Vagina (tissue), 2 donors: ENCODE data around the gene KCNC3. TPM values are rescaled to one million over a fixed set of nuclear protein-coding genes. Genes with fewer than 3 reads are reported as not detected.

Experiments
- DNase-seq, 2 donors: peaks; one replicate each; pipeline ENCODE4 v3.0.0-alpha.2; 2017; ENCODE audit errors: extremely low spot score in 2 of 2
- H3K27ac ChIP-seq: fragments of 200-600 bp; sonication (generic); one replicate; pipeline ENCODE4 v1.5.1; 2019
- H3K27me3 ChIP-seq: fragments of 200-600 bp; sonication (generic); one replicate; pipeline ENCODE4 v1.5.1; 2019
- H3K36me3 ChIP-seq, 2 donors: fragments of 200-600 bp; sonication (generic); one replicate each; pipeline ENCODE4 v1.5.1; 2017 to 2019
- H3K4me1 ChIP-seq: fragments of 200-600 bp; sonication (generic); one replicate; pipeline ENCODE4 v1.5.1; 2019
- H3K4me3 ChIP-seq, 2 donors: fragments of 200-600 bp; sonication (generic); 1 replicate in 1 of 2; 2 replicates in 1 of 2; pipeline ENCODE4 v1.5.1; 2016 to 2019
- H3K9me3 ChIP-seq: fragments of 200-600 bp; sonication (generic); one replicate; pipeline ENCODE4 v1.5.1; 2019
- POLR2A ChIP-seq, 2 donors: fragments of 450-650 bp; IDR thresholded peaks; one replicate each; pipeline ENCODE4 v1.6.1; 2017; ENCODE audit warnings: antibody characterized with exemption in 2 of 2, mild to moderate bottlenecking in 2 of 2, moderate library complexity in 2 of 2
- POLR2AphosphoS5 ChIP-seq, 2 donors: sonication (generic); formaldehyde crosslinking; IDR thresholded peaks; one replicate each; pipeline ENCODE4 v1.9.0; 2017; ENCODE audit warnings: antibody characterized with exemption in 2 of 2, mild to moderate bottlenecking in 2 of 2, low read depth in 1 of 2; ENCODE audit not compliant: insufficient read depth in 1 of 2
- intact Hi-C: fragments of 100-400 bp; cut with DNase I; formaldehyde crosslinking; loops from one replicate; pipeline ENCODE4 v1.15.1; 2023
- total RNA-seq: library from RNA; depleted of rRNA; stranded (reverse); fragments of >200 nt; gene quantifications from one replicate; pipeline ENCODE4 v1.2.3, GENCODE V29; 2016
- TF ChIP-seq, protein P1 (sequence below), 3 experiments: fragments of 450-650 bp in 2 of 3; fragments of 200-600 bp in 1 of 3; sonication (generic) in 1 of 3; IDR thresholded peaks; one replicate each; pipeline ENCODE4 v1.5.1; 2017 to 2019; ENCODE audit warnings: antibody characterized with exemption in 3 of 3, mild to moderate bottlenecking in 2 of 3, moderate library complexity in 2 of 3

The KCNC3 gene
- total RNA-seq, 1 donor from 2014 or later: 0.98 TPM

DNA sequence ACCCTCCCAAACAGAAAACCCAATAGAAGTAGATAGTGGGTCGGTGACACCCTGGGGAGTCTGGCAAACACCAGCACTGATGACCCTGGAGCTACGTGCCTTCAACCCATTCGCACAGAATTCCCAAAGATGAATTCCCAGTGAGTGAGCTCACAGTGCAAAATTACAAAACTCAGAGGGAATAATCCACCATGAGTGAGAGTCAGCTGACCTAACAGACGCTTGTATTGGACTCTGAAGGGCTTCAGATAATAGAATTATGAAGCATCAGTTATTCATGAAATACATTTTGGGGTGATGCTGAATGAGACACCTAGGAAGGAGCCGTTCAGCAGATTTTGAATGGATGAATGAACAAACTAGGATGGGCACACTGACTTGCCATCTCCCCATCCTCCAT lies 40.2 kb downstream of the KCNC3 start:
- H3K4me3 ChIP-seq: no peak overlapping the region
- H3K27me3 ChIP-seq: no peaks in the 10 kb centered on the region
- DNase-seq: no peak
- no peak overlapping the region for H3K27ac ChIP-seq
- no peaks in the 10 kb centered on the region for H3K9me3 ChIP-seq
- TF ChIP-seq POLR2AphosphoS5 (IDR thresholded peaks at IDR 0.05; ENCODE audit: insufficient read depth in 1 of 2, low read depth in 1 of 2) (no peak), POLR2A (IDR thresholded peaks at IDR 0.05) (no peak)
- TF ChIP-seq, protein P1, sequence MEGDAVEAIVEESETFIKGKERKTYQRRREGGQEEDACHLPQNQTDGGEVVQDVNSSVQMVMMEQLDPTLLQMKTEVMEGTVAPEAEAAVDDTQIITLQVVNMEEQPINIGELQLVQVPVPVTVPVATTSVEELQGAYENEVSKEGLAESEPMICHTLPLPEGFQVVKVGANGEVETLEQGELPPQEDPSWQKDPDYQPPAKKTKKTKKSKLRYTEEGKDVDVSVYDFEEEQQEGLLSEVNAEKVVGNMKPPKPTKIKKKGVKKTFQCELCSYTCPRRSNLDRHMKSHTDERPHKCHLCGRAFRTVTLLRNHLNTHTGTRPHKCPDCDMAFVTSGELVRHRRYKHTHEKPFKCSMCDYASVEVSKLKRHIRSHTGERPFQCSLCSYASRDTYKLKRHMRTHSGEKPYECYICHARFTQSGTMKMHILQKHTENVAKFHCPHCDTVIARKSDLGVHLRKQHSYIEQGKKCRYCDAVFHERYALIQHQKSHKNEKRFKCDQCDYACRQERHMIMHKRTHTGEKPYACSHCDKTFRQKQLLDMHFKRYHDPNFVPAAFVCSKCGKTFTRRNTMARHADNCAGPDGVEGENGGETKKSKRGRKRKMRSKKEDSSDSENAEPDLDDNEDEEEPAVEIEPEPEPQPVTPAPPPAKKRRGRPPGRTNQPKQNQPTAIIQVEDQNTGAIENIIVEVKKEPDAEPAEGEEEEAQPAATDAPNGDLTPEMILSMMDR (IDR thresholded peaks at IDR 0.05): no peak
- no peaks in the 10 kb centered on the region for H3K4me1 ChIP-seq
- H3K36me3 ChIP-seq: no peaks in the 10 kb centered on the region
- intact Hi-C loops: no loop called here

DNA sequence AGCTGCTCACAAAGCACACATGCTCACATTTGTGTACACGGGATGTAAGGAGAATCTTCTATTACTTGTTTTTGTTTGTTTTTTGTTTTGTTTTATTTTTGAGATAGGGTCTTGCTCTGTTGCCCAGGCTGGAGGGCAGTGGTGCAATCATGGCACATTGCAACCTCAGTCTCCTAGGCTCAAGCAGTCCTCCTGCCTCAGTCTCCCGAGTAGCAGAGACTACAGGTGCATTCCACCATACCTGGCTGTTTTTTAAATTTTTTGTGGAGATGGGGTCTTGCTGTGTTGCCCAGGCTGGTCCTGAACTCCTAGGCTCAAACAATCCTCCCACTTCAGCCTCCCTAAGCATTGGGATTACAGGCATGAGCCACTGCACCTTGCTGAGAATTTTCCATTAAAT lies 41.8 kb downstream of the KCNC3 start:
- no peaks in the 10 kb centered on the region for H3K27me3 ChIP-seq
- H3K4me3 ChIP-seq: no peak overlapping the region
- intact Hi-C loops: no loop called here
- no peaks in the 10 kb centered on the region for H3K9me3 ChIP-seq
- no peaks in the 10 kb centered on the region for H3K36me3 ChIP-seq
- no peak for DNase-seq
- H3K4me1 ChIP-seq: no peaks in the 10 kb centered on the region
- H3K27ac ChIP-seq: no peak overlapping the region
- TF ChIP-seq POLR2AphosphoS5 (IDR thresholded peaks at IDR 0.05; ENCODE audit: insufficient read depth in 1 of 2, low read depth in 1 of 2) (no peak), POLR2A (IDR thresholded peaks at IDR 0.05) (no peak)
- TF ChIP-seq, protein P1 (IDR thresholded peaks at IDR 0.05): no peak

DNA sequence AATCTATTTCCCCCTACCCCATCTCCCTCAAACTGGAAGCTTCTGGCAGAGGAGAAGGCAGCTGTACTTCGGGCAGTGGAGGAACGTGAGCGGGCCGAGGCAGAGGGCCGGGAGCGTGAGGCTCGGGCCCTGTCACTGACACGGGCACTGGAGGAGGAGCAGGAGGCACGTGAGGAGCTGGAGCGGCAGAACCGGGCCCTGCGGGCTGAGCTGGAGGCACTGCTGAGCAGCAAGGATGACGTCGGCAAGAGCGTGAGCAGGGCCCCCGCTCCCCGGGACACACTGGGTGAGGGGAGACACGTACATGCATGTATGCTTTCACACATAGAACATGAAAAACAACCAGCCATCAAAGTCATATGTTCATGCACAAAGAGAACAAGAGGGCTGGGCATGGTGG lies 42.7 kb downstream of the KCNC3 start:
- no peak overlapping the region for H3K4me3 ChIP-seq
- no peak for DNase-seq
- no peaks in the 10 kb centered on the region for H3K36me3 ChIP-seq
- H3K27me3 ChIP-seq: no peaks in the 10 kb centered on the region
- H3K27ac ChIP-seq: no peak overlapping the region
- intact Hi-C loops: no loop called here
- TF ChIP-seq POLR2A (IDR thresholded peaks at IDR 0.05) (no peak), POLR2AphosphoS5 (IDR thresholded peaks at IDR 0.05; ENCODE audit: insufficient read depth in 1 of 2, low read depth in 1 of 2) (no peak)
- TF ChIP-seq, protein P1 (IDR thresholded peaks at IDR 0.05): no peak
- no peaks in the 10 kb centered on the region for H3K4me1 ChIP-seq
- no peaks in the 10 kb centered on the region for H3K9me3 ChIP-seq

DNA sequence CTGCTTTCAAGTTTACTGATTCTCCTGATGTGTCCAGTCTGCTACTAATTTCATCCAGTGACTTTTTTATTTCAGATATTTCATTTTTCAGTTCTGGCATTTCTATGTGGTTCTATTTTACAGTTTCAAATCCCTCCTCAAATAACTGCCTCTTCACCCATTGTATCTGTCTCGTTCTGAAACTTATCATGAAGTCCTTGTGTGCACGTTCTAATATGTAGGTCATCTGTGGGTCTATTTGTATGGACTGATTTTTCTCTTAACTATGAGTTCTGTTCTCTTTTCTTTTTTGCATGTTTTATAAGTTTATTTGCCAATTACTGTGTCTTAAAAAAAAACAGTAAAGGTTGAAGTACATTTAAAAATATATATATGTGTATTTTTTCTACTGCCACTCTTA lies 43.3 kb downstream of the KCNC3 start:
- H3K9me3 ChIP-seq: no peaks in the 10 kb centered on the region
- no peak for DNase-seq
- H3K27me3 ChIP-seq: no peaks in the 10 kb centered on the region
- H3K36me3 ChIP-seq: no peaks in the 10 kb centered on the region
- H3K4me1 ChIP-seq: no peaks in the 10 kb centered on the region
- intact Hi-C loops: no loop called here
- no peak overlapping the region for H3K27ac ChIP-seq
- H3K4me3 ChIP-seq: no peak overlapping the region
- TF ChIP-seq, protein P1 (IDR thresholded peaks at IDR 0.05): no peak
- TF ChIP-seq POLR2A (IDR thresholded peaks at IDR 0.05): no peak
- TF ChIP-seq POLR2AphosphoS5 (IDR thresholded peaks at IDR 0.05; ENCODE audit: insufficient read depth in 1 of 2, low read depth in 1 of 2): no peak

DNA sequence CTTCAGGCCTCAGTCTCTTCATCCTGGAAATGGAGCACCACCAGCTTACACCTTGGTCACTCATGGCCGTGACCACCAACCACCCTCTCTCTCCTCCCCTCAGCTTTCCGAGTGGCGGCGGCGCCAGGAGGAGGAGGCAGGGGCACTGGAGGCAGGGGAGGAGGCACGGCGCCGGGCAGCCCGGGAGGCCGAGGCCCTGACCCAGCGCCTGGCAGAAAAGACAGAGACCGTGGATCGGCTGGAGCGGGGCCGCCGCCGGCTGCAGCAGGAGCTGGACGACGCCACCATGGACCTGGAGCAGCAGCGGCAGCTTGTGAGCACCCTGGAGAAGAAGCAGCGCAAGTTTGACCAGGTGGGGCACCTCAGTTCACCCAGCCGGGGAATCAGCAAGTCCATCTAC lies 47.7 kb downstream of the KCNC3 start:
- H3K27me3 ChIP-seq: no peaks in the 10 kb centered on the region
- DNase-seq: no peak
- TF ChIP-seq POLR2A (IDR thresholded peaks at IDR 0.05) (no peak), POLR2AphosphoS5 (IDR thresholded peaks at IDR 0.05; ENCODE audit: insufficient read depth in 1 of 2, low read depth in 1 of 2) (no peak)
- TF ChIP-seq, protein P1 (IDR thresholded peaks at IDR 0.05): no peak
- H3K36me3 ChIP-seq: peaks cover 0 to 2% of the 10 kb centered on the region in 2 donors
- H3K4me1 ChIP-seq: no peaks in the 10 kb centered on the region
- H3K4me3 ChIP-seq: no peak overlapping the region
- H3K9me3 ChIP-seq: no peaks in the 10 kb centered on the region
- no peak overlapping the region for H3K27ac ChIP-seq
- intact Hi-C loops: no loop called here
